M059J (cell line): Measurements from ENCODE around the gene TMEM200B. TPM values are rescaled to one million over a fixed set of nuclear protein-coding genes. Genes with fewer than 3 reads are reported as not detected.
A peak's percentile ranks its signal among the peaks of the same experiment; 100 is the strongest.
"Not testable (repeated sequence)": the region's sequence is repeated elsewhere in the genome, so short reads cannot be mapped to it uniquely, and the experiment has no call there.

ENCODE experiments used
- DNase-seq: peaks from one replicate; pipeline ENCODE4 v3.0.0-alpha.2; 2012; ENCODE audit warnings: low read depth
- total RNA-seq: library from RNA; depleted of rRNA; stranded (reverse); fragments of >200 nt; shearing (Covaris generic); gene quantifications from 2 replicates; pipeline ENCODE4 v1.2.3, GENCODE V29; 2014; rRNA removed

TMEM200B gene
- 3.5 and 4.6 TPM in 2 replicates for total RNA-seq

DNA sequence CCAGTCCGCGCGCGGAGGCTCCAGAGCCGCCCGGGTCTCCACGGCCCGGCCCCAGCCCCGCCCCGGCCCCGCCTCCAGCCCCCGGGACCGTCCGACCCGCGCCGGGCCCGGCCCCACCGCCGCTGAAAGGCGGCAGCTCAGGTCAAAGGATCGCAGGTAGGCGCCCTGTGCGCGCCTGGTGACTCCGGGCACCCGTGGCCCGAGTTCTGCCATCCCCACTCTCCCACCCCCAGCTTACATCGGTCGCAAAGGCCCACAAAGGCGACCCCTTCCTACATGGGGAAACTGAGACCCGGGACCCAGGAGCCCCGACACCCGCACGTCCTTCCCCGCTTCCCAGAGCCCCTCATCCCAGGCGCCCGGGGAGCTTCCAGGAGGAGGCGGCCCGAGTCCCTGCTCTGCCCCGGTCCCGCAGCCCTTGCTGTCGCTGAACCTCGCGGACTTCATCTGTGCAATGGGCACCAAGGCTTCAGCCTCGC is at the start of gene TMEM200B:
Gene TMEM200B, minus strand, starts transcription at position 17 of the 479 bp plus-strand sequence. CDS start 2,075 bp downstream, outside the sequence.
- DNase-seq, result no peak

- DNase-seq, result no peak
These were observed 48.8 kb upstream of the TMEM200B start for GRCh38 chr1:29172415-29172939.

GRCh38 chr1:29171521-29171920 is 47.8 kb upstream of the TMEM200B start:
- DNase-seq, result no peak

GRCh38 chr1:29171089-29171488 is 47.4 kb upstream of the TMEM200B start:
- DNase-seq, result no peak

- DNase-seq, result no peak
These were observed 46.3 kb upstream of the TMEM200B start for GRCh38 chr1:29169976-29170375.

- DNase-seq, result no peak
These were observed 44.2 kb upstream of the TMEM200B start for GRCh38 chr1:29167904-29168303.

DNA sequence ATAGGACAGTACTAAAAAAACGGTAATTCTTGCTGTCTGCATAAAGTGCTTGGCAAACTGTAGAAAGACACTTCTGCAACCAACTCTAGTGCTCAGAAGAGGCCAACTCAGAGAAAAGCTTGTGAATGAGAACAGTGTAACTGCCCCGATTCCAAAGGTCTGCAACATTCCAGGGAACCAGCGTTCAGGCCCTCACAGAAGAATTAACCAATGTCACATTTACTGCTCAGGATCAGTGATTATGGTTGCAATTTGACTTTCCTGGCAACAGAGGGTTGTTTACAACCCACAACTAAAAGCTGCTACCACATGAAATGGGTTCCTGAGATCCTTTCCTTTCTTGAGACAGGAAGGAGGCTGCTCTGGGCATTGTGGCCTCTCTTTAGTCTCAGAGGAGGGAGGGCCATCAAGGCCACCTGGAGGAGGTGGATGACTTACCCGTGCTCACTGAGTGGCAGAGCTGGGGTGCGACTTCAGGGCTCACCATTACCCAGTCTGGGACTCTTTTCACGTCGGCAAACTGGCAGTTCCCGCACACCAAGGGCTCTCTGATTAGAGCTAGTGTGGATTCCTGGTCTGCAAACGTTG is 42.7 kb upstream of the TMEM200B start:
- no peak for DNase-seq

- no peak for DNase-seq
These were observed 40.9 kb upstream of the TMEM200B start for GRCh38 chr1:29164588-29164987.

- DNase-seq, result no peak
These were observed 38.9 kb upstream of the TMEM200B start for GRCh38 chr1:29162476-29163138.

GRCh38 chr1:29162025-29162424 is 38.3 kb upstream of the TMEM200B start:
- DNase-seq, result no peak

- DNase-seq, result no peak
These were observed 36.1 kb upstream of the TMEM200B start for GRCh38 chr1:29159773-29160172.

GRCh38 chr1:29157269-29157601 is 33.5 kb upstream of the TMEM200B start:
- no peak for DNase-seq

- peak; percentile 55 for DNase-seq
These were observed 33.0 kb upstream of the TMEM200B start for GRCh38 chr1:29156543-29157268.

DNA sequence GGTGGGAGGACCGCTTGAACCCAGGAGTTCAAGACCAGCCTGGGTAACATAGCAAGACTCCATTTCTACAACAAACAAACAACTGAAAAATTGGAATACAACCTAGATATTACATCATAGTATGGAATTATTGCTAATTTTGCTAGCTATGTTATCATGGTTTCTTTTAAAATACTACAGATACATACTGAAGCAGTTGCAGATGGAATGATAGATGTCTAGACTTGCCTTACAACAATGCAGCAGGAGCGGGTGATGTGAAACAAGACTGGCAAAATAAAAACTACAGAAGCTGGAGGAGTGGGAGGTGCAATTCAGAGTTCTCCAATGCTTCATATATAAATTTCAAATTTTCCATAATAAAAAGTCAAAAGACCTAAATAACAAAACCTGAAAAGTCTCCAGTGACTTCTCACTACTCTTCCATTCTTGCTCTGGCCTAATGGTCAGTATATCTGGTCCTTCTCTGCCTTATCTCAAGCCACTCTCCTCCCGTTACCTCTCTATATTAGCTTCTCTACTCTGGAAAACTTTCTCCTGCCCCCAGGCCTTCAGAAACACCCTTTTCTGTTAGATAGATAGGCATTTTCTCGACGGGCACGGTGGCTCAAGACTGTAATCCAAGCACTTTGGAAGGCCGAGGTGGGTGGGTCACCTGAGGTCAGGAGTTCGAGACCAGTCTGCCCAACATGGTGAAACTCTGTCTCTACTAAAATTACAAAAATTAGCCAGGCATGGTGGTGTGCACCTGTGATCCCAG is 28.5 kb upstream of the TMEM200B start:
- no peak for DNase-seq

DNA sequence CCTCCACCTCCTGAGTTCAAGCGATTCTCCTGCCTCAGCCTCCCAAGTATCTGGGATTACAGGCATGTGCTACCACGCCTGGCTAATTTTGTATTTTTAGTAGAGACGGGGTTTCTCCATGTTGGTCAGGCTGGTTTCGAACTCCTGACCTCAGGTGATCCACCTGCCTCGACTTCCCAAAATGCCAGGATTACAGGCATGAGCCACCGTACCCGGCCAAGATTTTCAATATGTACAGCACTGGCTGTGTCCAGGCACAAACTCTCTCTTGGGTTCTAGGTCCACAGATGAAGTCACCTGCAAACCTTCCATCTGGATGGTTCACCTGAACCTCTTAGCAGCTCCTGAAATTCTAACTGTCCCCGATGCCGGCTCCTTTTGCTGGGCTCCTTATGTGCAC is 26.6 kb upstream of the TMEM200B start:
- not testable (repeated sequence) for DNase-seq

DNA sequence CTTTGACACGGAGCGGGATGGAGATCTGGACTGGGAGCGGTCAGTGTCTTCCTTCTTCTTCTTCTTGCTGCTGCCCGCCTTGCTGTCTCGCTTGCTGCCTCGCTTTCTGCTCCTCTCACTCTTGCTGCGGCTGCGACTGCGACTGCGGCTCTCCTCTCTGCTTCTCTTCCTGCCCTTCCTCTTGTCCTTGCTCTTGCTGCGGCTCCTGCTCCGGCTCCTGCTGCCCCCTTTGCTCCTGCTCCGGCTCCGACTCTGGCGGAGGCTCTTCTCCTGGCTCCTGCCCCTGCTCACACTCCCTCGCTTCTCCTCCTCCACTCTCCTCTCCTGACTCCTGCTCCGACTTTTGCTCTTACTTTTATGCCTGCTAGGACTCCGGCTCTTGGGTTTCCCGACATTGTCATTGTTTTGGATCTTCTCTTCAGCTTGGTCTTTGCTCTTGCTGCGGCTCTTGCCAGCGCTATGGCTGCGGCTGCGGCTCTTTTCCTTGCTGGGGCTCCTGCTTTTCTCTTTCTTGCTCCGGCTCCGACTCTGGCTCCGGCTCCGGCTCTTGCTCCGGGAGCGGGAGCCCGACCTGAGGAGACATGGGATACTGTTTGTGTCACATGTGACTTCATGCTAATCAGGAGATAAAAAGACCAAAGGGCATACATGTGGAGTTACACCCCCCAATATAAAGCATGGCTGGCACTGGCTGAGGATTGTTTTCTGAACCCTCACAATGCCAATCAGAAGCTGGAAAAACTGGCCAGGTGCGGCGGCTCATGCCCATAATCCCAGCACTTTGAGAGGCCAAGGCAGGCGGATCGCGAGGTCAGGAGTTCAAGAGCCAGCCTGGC is 25.2 kb upstream of the TMEM200B start:
- DNase-seq, result no peak

- peak; percentile 96 for DNase-seq
These were observed 22.2 kb upstream of the TMEM200B start for GRCh38 chr1:29145739-29146437.

- no peak for DNase-seq
These were observed 20.5 kb upstream of the TMEM200B start for GRCh38 chr1:29144178-29144577.

GRCh38 chr1:29142714-29143113 is 19.0 kb upstream of the TMEM200B start:
- DNase-seq, result no peak

- peak; percentile 61 for DNase-seq
These were observed 12.8 kb upstream of the TMEM200B start for GRCh38 chr1:29136391-29136915.
